Caco-2 (cell line): ENCODE data around the gene SMOC2. TPM values are rescaled to one million over a fixed set of nuclear protein-coding genes. Genes with fewer than 3 reads are reported as not detected.

ENCODE experiments used
- Bru-seq: library from RNA; stranded (reverse); fragments of 400-500 nt; gene quantifications from one replicate; lab custom pipeline; 2021; lab: Mats Ljungman, UMichigan
- BruChase-seq, 2 experiments: library from RNA; stranded (reverse); fragments of 400-500 nt; gene quantifications; one replicate each; lab custom pipeline; 2021; lab: Mats Ljungman, UMichigan
- BruUV-seq: library from RNA; stranded (reverse); fragments of 400-500 nt; replicated peaks from 2 replicates; lab custom pipeline; 2021; lab: Mats Ljungman, UMichigan
- CTCF ChIA-PET: fragments of 300-600 bp; sonication (Branson Sonifier 250); formaldehyde crosslinking; loops from one replicate; lab custom pipeline; 2022; ENCODE audit warnings: antibody characterized with exemption; lab: Charles Lee
- POLR2A ChIA-PET: fragments of 300-600 bp; sonication (Branson Sonifier 250); formaldehyde crosslinking; loops from one replicate; lab custom pipeline; 2022; ENCODE audit warnings: antibody characterized with exemption; lab: Charles Lee
- DNase-seq, 2 experiments: peaks; one replicate each; pipeline versions ENCODE4 v3.0.0 to v3.0.0-alpha.2; 2020 to 2022
- H3K27me3 ChIP-seq: replicated peaks from 2 replicates; pipeline ENCODE4 v1.6.0; 2011; ENCODE audit warnings: low read length; ENCODE audit not compliant: control insufficient read depth, insufficient read depth
- H3K36me3 ChIP-seq: 2 replicates; pipeline ENCODE4 v1.5.1; 2011; ENCODE audit warnings: low read length; ENCODE audit not compliant: control insufficient read depth, insufficient read depth
- H3K4me1 ChIP-seq: fragments of 250-450 bp; sonication (Bioruptor Pico); 2 replicates; pipeline ENCODE4 v1.5.1; 2020; ENCODE audit warnings: mild to moderate bottlenecking
- H3K4me3 ChIP-seq: 2 replicates; pipeline ENCODE4 v1.5.1; 2011; ENCODE audit warnings: low read depth, mild to moderate bottlenecking, control low read depth, low read length
- H3K9me3 ChIP-seq: fragments of 250-450 bp; sonication (Bioruptor Pico); 2 replicates; pipeline ENCODE4 v1.5.1; 2020; ENCODE audit warnings: mild to moderate bottlenecking, moderate library complexity
- H3K27ac Mint-ChIP-seq: one replicate; pipeline ENCODE4 v1.8.0; 2022; ENCODE audit warnings: mixed read lengths; ENCODE audit not compliant: unreplicated experiment
- H3K27me3 Mint-ChIP-seq: one replicate; pipeline ENCODE4 v1.8.0; 2022; ENCODE audit warnings: mixed read lengths; ENCODE audit not compliant: insufficient read depth, unreplicated experiment
- H3K36me3 Mint-ChIP-seq: one replicate; pipeline ENCODE4 v1.8.0; 2022; ENCODE audit warnings: mild to moderate bottlenecking, mixed read lengths; ENCODE audit not compliant: insufficient read depth, unreplicated experiment
- H3K4me1 Mint-ChIP-seq: one replicate; pipeline ENCODE4 v1.8.0; 2022; ENCODE audit warnings: low read depth, mixed read lengths; ENCODE audit not compliant: unreplicated experiment
- H3K4me3 Mint-ChIP-seq: one replicate; pipeline ENCODE4 v1.8.0; 2022; ENCODE audit warnings: mild to moderate bottlenecking, moderate library complexity, mixed read lengths; ENCODE audit not compliant: unreplicated experiment
- H3K9me3 Mint-ChIP-seq: one replicate; pipeline ENCODE4 v1.8.0; 2022; ENCODE audit warnings: mixed read lengths; ENCODE audit not compliant: unreplicated experiment
- intact Hi-C: fragments of 100-400 bp; cut with micrococcal nuclease; formaldehyde crosslinking; loops from one replicate; pipeline ENCODE4 v1.10.0; 2022; ENCODE audit not compliant: unreplicated experiment
- long read RNA-seq: library from polyadenylated mRNA; stranded (forward); transcript quantifications from one replicate; pipeline ENCODE4 v2.0.0, GENCODE V29; 2022
- total RNA-seq: library from RNA; stranded (reverse); gene quantifications from 2 replicates; pipeline ENCODE4 v1.2.3, GENCODE V29; 2022
- TF ChIP-seq, protein P1 (sequence below), 2 experiments: fragments of 200-600 bp in 1 of 2; IDR thresholded peaks; 1 replicate in 1 of 2; 2 replicates in 1 of 2; pipeline versions ENCODE4 v1.5.1 to v1.8.0; 2011 to 2022; ENCODE audit warnings: antibody characterized with exemption in 1 of 2, control low read depth in 1 of 2, inconsistent platforms in 1 of 2, low read depth in 1 of 2, low read length in 1 of 2, mild to moderate bottlenecking in 1 of 2, moderate library complexity in 1 of 2; ENCODE audit not compliant: insufficient read depth in 1 of 2, severe bottlenecking in 1 of 2, unreplicated experiment in 1 of 2

SMOC2 gene, protein sequence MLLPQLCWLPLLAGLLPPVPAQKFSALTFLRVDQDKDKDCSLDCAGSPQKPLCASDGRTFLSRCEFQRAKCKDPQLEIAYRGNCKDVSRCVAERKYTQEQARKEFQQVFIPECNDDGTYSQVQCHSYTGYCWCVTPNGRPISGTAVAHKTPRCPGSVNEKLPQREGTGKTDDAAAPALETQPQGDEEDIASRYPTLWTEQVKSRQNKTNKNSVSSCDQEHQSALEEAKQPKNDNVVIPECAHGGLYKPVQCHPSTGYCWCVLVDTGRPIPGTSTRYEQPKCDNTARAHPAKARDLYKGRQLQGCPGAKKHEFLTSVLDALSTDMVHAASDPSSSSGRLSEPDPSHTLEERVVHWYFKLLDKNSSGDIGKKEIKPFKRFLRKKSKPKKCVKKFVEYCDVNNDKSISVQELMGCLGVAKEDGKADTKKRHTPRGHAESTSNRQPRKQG
- total RNA-seq (2.8 and 4.5 TPM in 2 replicates), Bru-seq, nascent RNA (percentile 44 among the genes with signal in this experiment), BruChase-seq, experiment 1, labeled RNA remaining after a 2-hour chase (percentile 39 among the genes with signal in this experiment), BruChase-seq, experiment 2, labeled RNA remaining after a 6-hour chase (percentile 35 among the genes with signal in this experiment)
- long read RNA-seq, transcript SMOC2-202 (13 exons, 3,117 nt): major isoform, 6 of 9 reads
- long read RNA-seq, partial matches to known transcripts: 0 of 9 reads
- long read RNA-seq, other reads (novel, unspliced or antisense): 2 of 9 reads

DNA sequence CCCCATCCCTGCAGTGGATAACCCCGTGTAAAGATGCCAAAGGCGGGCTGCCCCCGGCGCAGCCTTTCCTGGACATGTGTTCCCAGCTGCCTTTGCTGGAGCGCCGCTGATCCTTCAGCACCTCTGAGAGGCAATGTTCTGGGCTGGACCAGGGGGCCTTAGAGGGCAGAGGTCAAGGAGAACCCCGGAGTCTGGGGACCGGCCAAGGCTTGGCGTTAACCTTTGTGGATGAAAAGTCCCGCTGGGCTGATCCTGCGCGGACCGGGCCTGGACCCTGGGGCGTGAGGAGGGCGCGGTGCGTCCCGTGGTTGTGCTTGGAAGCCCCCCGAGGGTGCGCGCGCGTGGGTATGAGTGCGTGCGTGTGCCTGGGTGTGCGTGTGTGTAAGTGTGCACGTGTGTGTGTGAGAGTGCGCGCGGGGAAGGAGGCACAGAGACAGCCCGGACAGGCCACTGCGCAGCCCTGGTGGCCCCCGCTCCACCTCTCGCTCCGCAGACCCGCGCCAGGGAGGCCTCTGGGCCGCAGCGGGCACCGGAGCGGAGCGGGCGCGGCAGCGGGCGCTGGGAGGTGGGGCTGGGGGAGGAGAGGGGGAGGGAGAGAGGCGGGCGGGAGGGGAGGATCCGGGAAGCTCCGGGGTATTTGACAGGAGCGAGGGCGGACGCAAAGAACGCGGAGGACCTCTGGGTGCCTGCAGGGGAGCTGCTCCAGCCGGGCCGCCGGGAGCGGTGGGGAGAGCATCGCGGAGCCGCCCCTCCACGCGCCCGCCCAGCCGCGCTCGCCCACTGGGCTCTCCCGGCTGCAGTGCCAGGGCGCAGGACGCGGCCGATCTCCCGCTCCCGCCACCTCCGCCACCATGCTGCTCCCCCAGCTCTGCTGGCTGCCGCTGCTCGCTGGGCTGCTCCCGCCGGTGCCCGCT lies at the start of gene SMOC2:
Gene SMOC2, plus strand, starts transcription at position 665 of the 914 bp plus-strand sequence. Its CDS starts 187 bp downstream, at position 852.
- H3K27ac Mint-ChIP-seq: no peak within 1 kb of the TSS
- peak in 1 of 2 experiments; percentile 46 for DNase-seq
- Histone ChIP-seq H3K36me3 (no peaks in the 10 kb centered on the region), H3K27me3 (peaks cover 2% of the 10 kb centered on the region; the same call in 1 of the 2 replicates), H3K9me3 (0 out of 2 replicates have a peak, but pooled peaks cover 5% of the 10 kb centered on the region), H3K4me1 (peaks cover 12% of the 10 kb centered on the region; the same call in 1 of the 2 replicates), H3K4me3 (peak within 1 kb of the TSS; percentile 56)
- POLR2A ChIA-PET: no interaction called here
- peaks cover 24% of the 10 kb centered on the region for H3K27me3 Mint-ChIP-seq
- no peaks in the 10 kb centered on the region for H3K9me3 Mint-ChIP-seq
- BruUV-seq: no TSS peak
- intact Hi-C loops: loop anchor here (5.0 kb wide), 1 partner anchor 68 kb away; no protein-coding TSS in a partner anchor
- peak within 1 kb of the TSS; percentile 72 for H3K4me3 Mint-ChIP-seq
- TF ChIP-seq, protein P1, sequence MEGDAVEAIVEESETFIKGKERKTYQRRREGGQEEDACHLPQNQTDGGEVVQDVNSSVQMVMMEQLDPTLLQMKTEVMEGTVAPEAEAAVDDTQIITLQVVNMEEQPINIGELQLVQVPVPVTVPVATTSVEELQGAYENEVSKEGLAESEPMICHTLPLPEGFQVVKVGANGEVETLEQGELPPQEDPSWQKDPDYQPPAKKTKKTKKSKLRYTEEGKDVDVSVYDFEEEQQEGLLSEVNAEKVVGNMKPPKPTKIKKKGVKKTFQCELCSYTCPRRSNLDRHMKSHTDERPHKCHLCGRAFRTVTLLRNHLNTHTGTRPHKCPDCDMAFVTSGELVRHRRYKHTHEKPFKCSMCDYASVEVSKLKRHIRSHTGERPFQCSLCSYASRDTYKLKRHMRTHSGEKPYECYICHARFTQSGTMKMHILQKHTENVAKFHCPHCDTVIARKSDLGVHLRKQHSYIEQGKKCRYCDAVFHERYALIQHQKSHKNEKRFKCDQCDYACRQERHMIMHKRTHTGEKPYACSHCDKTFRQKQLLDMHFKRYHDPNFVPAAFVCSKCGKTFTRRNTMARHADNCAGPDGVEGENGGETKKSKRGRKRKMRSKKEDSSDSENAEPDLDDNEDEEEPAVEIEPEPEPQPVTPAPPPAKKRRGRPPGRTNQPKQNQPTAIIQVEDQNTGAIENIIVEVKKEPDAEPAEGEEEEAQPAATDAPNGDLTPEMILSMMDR (IDR thresholded peaks at IDR 0.05; ENCODE audit: insufficient read depth in 1 of 2, low read depth in 1 of 2, low read length in 1 of 2, severe bottlenecking in 1 of 2, unreplicated experiment in 1 of 2): no peak
- CTCF ChIA-PET: no interaction called here
- H3K36me3 Mint-ChIP-seq: no peaks in the 10 kb centered on the region
- H3K4me1 Mint-ChIP-seq: peaks cover 6% of the 10 kb centered on the region

DNA sequence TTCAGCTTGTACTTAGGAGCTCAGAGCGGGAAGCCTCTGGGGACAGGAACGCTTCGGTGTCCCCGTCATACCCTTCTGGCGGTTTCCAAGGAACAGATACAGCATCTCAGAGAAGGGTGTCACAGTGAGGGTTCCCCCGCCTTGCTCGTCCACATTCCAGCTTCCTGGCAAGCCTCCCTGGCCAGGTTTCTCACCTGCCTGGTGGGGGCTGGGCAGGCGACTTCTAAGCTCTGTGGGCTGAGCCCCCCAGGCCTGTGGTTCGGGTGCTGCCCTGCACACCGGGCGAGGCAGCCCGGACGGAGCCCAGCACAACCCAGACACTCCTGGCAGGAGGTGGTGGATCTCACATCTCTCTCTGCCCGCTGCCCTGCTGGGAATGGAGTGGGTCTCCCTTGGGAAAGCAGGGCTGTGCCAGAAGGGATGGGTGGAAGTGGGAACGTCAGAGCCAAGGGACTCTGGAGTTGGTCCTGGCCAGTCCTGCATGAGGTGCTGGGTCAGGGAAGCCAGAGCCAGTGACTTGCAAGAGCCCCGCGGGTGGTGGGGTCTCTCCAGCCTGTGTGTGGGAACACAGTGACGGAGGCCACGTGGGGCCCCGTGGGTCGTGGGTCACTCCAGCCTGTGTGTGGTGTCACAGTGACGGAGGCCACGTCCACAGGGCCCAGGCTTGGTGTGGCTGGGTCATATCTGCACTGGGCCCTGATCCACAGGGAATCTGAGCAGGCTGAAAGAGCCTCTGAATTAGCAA lies 47.7 kb upstream of the SMOC2 start:
- Mint-ChIP-seq H3K27me3 (no peaks in the 10 kb centered on the region), H3K9me3 (no peaks in the 10 kb centered on the region), H3K4me3 (no peak overlapping the region), H3K27ac (no peak overlapping the region), H3K4me1 (no peaks in the 10 kb centered on the region), H3K36me3 (no peaks in the 10 kb centered on the region)
- intact Hi-C loops: no loop called here
- TF ChIP-seq, protein P1 (IDR thresholded peaks at IDR 0.05; ENCODE audit: insufficient read depth in 1 of 2, low read depth in 1 of 2, low read length in 1 of 2, severe bottlenecking in 1 of 2, unreplicated experiment in 1 of 2): no peak
- Histone ChIP-seq H3K9me3 (no peaks in the 10 kb centered on the region), H3K4me1 (peaks cover 5% of the 10 kb centered on the region; the same call in 1 of the 2 replicates), H3K4me3 (no peak overlapping the region), H3K36me3 (no peaks in the 10 kb centered on the region), H3K27me3 (no peaks in the 10 kb centered on the region)
- POLR2A ChIA-PET: interaction anchor here (0.5 kb wide), 1 partner anchor 52 kb away, joined by 4 read pairs; no protein-coding TSS in a partner anchor
- no TSS peak for BruUV-seq
- DNase-seq: no peak
- CTCF ChIA-PET: no interaction called here
